CD4-positive, alpha-beta memory T cell (primary cell): Measurements from ENCODE around the gene ZFHX3. TPM values are rescaled to one million over a fixed set of nuclear protein-coding genes. Genes with fewer than 3 reads are reported as not detected.

ENCODE experiments used
- CTCF ChIA-PET: fragments of 350-600 bp; sonication (Branson Sonifier 250); formaldehyde crosslinking; loops from one replicate; lab custom pipeline; 2021; ENCODE audit warnings: inconsistent platforms; ENCODE audit not compliant: partially characterized antibody; lab: Charles Lee
- POLR2A ChIA-PET: fragments of 350-600 bp; sonication (Branson Sonifier 250); formaldehyde crosslinking; loops from one replicate; lab custom pipeline; 2021; ENCODE audit not compliant: partially characterized antibody; lab: Charles Lee
- DNase-seq, 5 donors: peaks; one replicate each; pipeline versions ENCODE4 v3.0.0 to v3.0.0-alpha.2; 2020 to 2022; ENCODE audit warnings: mixed read lengths in 1 of 5
- H3K27ac ChIP-seq: one replicate; pipeline ENCODE4 v1.7.0; 2013; ENCODE audit warnings: low read depth, low read length
- H3K27me3 ChIP-seq: 2 replicates; pipeline ENCODE4 v1.7.0; 2013; ENCODE audit warnings: mild to moderate bottlenecking, low read length, moderate library complexity; ENCODE audit not compliant: insufficient read depth
- H3K36me3 ChIP-seq: 2 replicates; pipeline ENCODE4 v1.7.0; 2013; ENCODE audit warnings: mild to moderate bottlenecking, low read length, moderate library complexity; ENCODE audit not compliant: insufficient read depth
- H3K4me1 ChIP-seq: 2 replicates; pipeline ENCODE4 v1.7.0; 2013; ENCODE audit warnings: mild to moderate bottlenecking, low read length, moderate library complexity; ENCODE audit not compliant: insufficient read depth
- H3K4me3 ChIP-seq, 2 donors: one replicate each; pipeline ENCODE4 v1.7.0; 2013; ENCODE audit warnings: low read length in 2 of 2, mild to moderate bottlenecking in 1 of 2
- H3K9me3 ChIP-seq, 2 donors: one replicate each; pipeline ENCODE4 v1.7.0; 2013; ENCODE audit warnings: low read length in 2 of 2, control low read depth in 1 of 2; ENCODE audit not compliant: control insufficient read depth in 1 of 2
- H3K27ac Mint-ChIP-seq, 7 donors: one replicate each; pipeline ENCODE4 v1.8.0; 2020 to 2021; ENCODE audit warnings: mixed read lengths in 7 of 7, mild to moderate bottlenecking in 6 of 7, inconsistent platforms in 3 of 7, moderate library complexity in 3 of 7
- H3K27me3 Mint-ChIP-seq, 2 donors: one replicate each; pipeline ENCODE4 v1.8.0; 2020 to 2021; ENCODE audit warnings: mixed read lengths in 2 of 2
- H3K36me3 Mint-ChIP-seq, 2 donors: one replicate each; pipeline ENCODE4 v1.8.0; 2020 to 2021; ENCODE audit warnings: mixed read lengths in 2 of 2, inconsistent platforms in 1 of 2, mild to moderate bottlenecking in 1 of 2
- H3K4me1 Mint-ChIP-seq, 4 donors: one replicate each; pipeline ENCODE4 v1.8.0; 2020 to 2021; ENCODE audit warnings: mixed read lengths in 4 of 4, mild to moderate bottlenecking in 1 of 4
- H3K4me3 Mint-ChIP-seq, 8 donors: one replicate each; pipeline ENCODE4 v1.8.0; 2020 to 2021; ENCODE audit warnings: mixed read lengths in 8 of 8, mild to moderate bottlenecking in 7 of 8, moderate library complexity in 6 of 8, inconsistent platforms in 3 of 8
- H3K9me3 Mint-ChIP-seq, 8 donors: one replicate each; pipeline ENCODE4 v1.8.0; 2020 to 2021; ENCODE audit warnings: mixed read lengths in 8 of 8, mild to moderate bottlenecking in 5 of 8, inconsistent platforms in 3 of 8, moderate library complexity in 1 of 8
- intact Hi-C: fragments of 100-400 bp; cut with micrococcal nuclease; formaldehyde crosslinking; loops from one replicate; pipeline ENCODE4 v1.15.1; 2023
- polyA plus RNA-seq, 2 donors: library from polyadenylated mRNA; unstranded; fragments of 300-500 nt; fragmentation: Illumina TruSeq; gene quantifications; one replicate each; pipeline ENCODE4 v1.2.3, GENCODE V29; 2021
- total RNA-seq, 2 experiments: library from RNA; stranded (reverse); gene quantifications; one replicate each; pipeline ENCODE4 v1.2.3, GENCODE V29; 2021

Gene ZFHX3
- total and polyA plus RNA-seq, 4 experiments from 2014 or later, result 0.01 to 0.99 (median 0.36) TPM

DNA sequence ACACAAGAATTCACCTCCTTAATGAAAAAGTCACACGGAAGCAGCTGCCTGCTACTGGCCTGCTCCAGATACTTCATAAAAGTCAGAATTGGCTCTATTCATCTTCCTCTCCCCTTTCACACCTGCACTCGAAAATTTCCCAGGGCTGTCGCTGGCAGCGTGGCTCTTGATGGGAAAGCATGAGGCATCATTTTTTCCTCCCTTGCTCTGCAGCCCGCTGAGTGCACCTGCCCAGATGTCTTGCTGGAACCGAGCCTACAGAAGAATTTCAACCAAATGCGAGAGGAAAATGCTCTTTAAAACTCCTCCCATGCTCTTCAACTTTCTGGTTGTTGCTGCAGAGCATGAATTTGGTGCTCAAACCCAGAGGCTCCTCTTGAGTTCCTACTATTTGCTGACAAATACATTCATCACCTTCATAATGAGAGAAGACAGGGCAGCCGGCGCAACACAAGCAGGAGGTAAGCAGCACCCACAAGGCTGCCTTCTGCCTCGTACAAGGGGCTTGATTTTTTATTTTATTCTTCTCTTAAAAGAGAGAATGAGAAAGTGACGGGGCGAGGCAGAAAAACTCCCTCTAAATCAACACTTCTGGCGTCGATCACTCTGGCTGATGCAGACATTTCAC lies 146.8 kb downstream of the ZFHX3 start:
- no peak overlapping the region for H3K4me3 ChIP-seq
- ChIA-PET CTCF (no interaction called here), POLR2A (no interaction called here)
- Mint-ChIP-seq H3K27ac (no peak overlapping the region), H3K27me3 (peaks cover 0 to 3% of the 10 kb centered on the region in 2 donors), H3K4me3 (no peak overlapping the region), H3K36me3 (no peaks in the 10 kb centered on the region), H3K9me3 (no peaks in the 10 kb centered on the region), H3K4me1 (no peaks in the 10 kb centered on the region)
- no peak for DNase-seq
- H3K4me1 ChIP-seq, result no peaks in the 10 kb centered on the region
- intact Hi-C loops, result no loop called here
- no peak overlapping the region for H3K27ac ChIP-seq
- no peaks in the 10 kb centered on the region for H3K27me3 ChIP-seq
- H3K9me3 ChIP-seq, result no peaks in the 10 kb centered on the region
- no peaks in the 10 kb centered on the region for H3K36me3 ChIP-seq

DNA sequence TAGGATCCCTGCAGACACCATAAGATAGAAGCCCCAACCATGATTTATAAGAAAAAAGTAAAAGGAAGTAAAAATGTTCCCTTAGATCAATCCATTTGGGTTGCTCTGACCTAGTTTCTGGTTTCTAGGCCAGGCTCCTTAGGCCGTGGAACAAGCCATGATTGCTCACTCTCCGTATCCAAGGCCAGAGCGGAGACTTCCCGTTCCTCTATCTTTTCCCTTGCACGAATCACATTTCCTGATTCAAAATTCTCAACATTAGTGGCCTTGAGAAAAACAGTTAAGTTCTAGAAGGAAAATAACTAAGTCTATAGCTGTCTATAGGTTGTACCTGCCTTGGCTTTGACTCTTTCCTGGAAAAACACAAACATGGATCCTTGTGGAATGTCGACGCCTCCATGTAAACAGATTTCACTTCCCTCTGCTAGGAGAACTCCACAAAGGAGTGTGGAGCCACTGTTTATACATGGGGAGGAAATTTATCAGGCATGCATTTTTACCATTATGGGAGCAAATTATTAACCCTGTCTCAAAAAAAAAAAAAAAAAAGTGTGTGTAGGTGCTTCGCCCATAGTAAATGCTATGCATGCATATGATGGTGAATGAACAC lies 149.6 kb downstream of the ZFHX3 start:
- ChIA-PET CTCF (no interaction called here), POLR2A (no interaction called here)
- peaks cover 0 to 1% (median 0%) of the 10 kb centered on the region in 8 donors for H3K9me3 Mint-ChIP-seq
- H3K4me3 Mint-ChIP-seq, result no peak overlapping the region
- Histone ChIP-seq H3K27ac (no peak overlapping the region), H3K4me1 (no peaks in the 10 kb centered on the region), H3K27me3 (no peaks in the 10 kb centered on the region), H3K36me3 (no peaks in the 10 kb centered on the region), H3K4me3 (no peak overlapping the region), H3K9me3 (no peaks in the 10 kb centered on the region)
- no peak for DNase-seq
- H3K27me3 Mint-ChIP-seq, result peaks cover 0 to 3% of the 10 kb centered on the region in 2 donors
- no peak overlapping the region for H3K27ac Mint-ChIP-seq
- no peaks in the 10 kb centered on the region for H3K36me3 Mint-ChIP-seq
- no peaks in the 10 kb centered on the region for H3K4me1 Mint-ChIP-seq
- intact Hi-C loops, result no loop called here

DNA sequence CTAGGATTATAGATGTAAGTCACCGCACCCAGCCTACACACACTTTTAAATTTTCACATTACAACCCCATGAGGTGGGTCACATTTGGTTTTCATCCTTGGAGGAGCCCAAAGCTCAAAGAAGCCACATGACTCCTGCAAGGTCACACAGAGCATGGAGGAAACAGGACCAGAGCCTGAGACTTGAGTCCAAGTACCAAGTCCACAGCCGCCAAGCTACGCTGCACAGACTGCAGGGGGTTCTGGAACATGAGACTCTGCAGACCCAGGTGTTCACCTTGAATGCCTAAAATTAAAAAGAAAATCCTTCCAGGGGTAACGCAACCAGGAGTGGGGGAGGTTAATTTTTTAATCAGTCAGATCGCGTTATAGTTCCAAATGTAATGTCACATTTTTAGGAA lies 150.2 kb downstream of the ZFHX3 start:
- Histone ChIP-seq H3K9me3 (no peaks in the 10 kb centered on the region), H3K27me3 (no peaks in the 10 kb centered on the region), H3K36me3 (no peaks in the 10 kb centered on the region), H3K4me3 (no peak overlapping the region), H3K4me1 (no peaks in the 10 kb centered on the region), H3K27ac (no peak overlapping the region)
- no peaks in the 10 kb centered on the region for H3K36me3 Mint-ChIP-seq
- H3K4me1 Mint-ChIP-seq, result no peaks in the 10 kb centered on the region
- intact Hi-C loops, result no loop called here
- no peak overlapping the region for H3K27ac Mint-ChIP-seq
- ChIA-PET CTCF (no interaction called here), POLR2A (no interaction called here)
- H3K27me3 Mint-ChIP-seq, result peaks cover 0 to 3% of the 10 kb centered on the region in 2 donors
- DNase-seq, result no peak
- peaks cover 0 to 1% (median 0%) of the 10 kb centered on the region in 8 donors for H3K9me3 Mint-ChIP-seq
- no peak overlapping the region for H3K4me3 Mint-ChIP-seq

DNA sequence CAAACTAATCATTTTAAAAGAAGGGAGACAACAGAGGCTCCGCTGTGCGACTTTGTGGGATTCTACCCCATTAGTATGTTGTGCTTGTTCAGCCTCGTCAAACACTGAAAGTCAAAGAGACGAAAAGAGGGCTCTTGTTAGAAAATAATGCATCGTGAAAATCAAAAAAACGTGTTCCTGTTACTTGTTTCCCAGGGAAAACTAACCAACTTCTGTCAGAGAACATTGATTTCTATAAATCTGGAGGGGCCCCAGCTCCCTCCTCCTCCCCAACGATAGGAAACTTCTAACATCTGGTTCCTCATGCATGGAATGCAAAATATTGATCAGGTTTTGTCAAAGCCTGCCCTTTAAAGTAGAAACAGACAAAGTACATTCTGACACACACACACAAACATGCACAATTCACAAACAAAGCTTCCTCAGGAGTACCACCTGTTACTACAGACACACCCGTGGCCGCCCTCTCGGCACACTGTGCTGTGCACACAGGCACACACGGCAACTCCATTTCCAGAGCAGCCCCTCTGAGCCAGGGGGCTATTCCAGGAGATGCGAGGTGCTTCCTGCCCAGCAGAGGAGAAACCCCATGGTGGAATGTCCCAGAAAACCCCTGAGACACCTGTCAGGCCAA lies 151.3 kb downstream of the ZFHX3 start:
- intact Hi-C loops, result no loop called here
- Histone ChIP-seq H3K27ac (no peak overlapping the region), H3K4me3 (no peak overlapping the region), H3K36me3 (no peaks in the 10 kb centered on the region), H3K9me3 (no peaks in the 10 kb centered on the region), H3K4me1 (no peaks in the 10 kb centered on the region), H3K27me3 (no peaks in the 10 kb centered on the region)
- CTCF ChIA-PET, result no interaction called here
- no peak for DNase-seq
- no peaks in the 10 kb centered on the region for H3K4me1 Mint-ChIP-seq
- no peak overlapping the region for H3K27ac Mint-ChIP-seq
- POLR2A ChIA-PET, result no interaction called here
- H3K4me3 Mint-ChIP-seq, result no peak overlapping the region
- peaks cover 0 to 1% (median 0%) of the 10 kb centered on the region in 8 donors for H3K9me3 Mint-ChIP-seq
- H3K36me3 Mint-ChIP-seq, result no peaks in the 10 kb centered on the region
- H3K27me3 Mint-ChIP-seq, result peaks cover 0 to 3% of the 10 kb centered on the region in 2 donors

DNA sequence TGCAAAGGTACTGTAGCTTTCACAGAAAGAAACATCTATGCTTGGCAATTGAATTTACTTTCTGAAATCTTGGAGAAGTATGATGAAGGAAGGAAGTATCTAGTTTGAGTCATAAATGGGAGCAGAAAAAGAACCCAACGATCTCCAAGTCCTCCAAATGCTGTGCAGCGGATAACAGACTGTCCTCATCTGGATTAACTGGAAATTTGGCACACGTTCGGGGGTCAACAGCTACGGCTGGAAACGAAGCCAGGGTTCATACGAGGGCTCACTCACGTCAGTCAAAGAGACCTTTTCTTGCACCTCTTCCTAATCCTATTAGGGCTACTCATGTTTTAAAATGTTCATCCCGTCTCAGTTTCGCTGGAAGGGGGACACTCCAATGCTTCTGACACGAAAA lies 152.0 kb downstream of the ZFHX3 start:
- ChIA-PET POLR2A (no interaction called here), CTCF (no interaction called here)
- no peaks in the 10 kb centered on the region for H3K36me3 ChIP-seq
- peaks cover 0 to 1% (median 0%) of the 10 kb centered on the region in 8 donors for H3K9me3 Mint-ChIP-seq
- no peak overlapping the region for H3K4me3 ChIP-seq
- no peaks in the 10 kb centered on the region for H3K36me3 Mint-ChIP-seq
- intact Hi-C loops, result no loop called here
- H3K27me3 ChIP-seq, result no peaks in the 10 kb centered on the region
- no peaks in the 10 kb centered on the region for H3K9me3 ChIP-seq
- H3K27ac Mint-ChIP-seq, result no peak overlapping the region
- no peaks in the 10 kb centered on the region for H3K4me1 ChIP-seq
- H3K27me3 Mint-ChIP-seq, result peaks cover 0 to 3% of the 10 kb centered on the region in 2 donors
- H3K4me3 Mint-ChIP-seq, result no peak overlapping the region
- H3K4me1 Mint-ChIP-seq, result no peaks in the 10 kb centered on the region
- DNase-seq, result no peak
- H3K27ac ChIP-seq, result no peak overlapping the region

DNA sequence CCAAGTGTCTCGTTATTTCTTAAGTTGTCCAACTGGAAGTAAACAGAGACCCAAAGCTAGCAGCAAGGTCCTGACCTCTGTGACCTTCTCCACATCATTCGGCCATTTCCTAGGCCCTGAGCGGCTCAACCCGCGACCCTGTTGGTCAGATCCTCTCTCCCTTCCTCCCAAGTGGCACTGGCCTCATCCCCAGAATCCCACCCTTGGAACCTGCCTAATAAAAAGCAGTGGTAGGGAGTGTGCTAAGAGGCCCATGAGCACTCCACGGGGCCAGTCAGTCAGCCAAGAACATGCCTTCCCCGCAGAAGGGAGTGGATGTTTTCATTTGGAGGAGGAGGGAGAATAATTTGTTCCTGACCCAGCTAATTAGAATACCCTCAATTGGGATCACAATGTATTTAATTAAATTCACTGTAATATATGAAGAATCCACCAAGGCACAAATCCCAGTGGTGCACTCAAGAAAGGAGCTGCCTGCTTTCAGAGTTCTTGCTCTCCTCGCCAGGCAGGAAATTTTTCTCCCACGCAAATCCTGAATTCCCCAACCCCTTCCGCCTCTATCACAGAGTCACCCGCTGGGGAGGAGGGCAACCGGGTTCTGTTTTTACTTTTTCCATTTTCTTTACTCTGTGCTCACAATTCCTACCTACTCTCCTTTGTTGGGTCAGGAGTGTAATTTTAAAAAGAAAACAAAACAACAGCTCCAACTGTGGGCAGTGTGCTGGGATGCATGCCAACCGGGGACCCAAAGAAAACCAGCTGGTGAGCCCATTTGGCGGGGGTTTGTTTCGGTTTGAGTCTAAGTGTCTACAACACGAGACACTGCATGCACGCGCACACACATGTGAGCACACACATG lies 153.4 kb downstream of the ZFHX3 start:
- H3K27ac ChIP-seq, result no peak overlapping the region
- no peaks in the 10 kb centered on the region for H3K4me1 ChIP-seq
- no peaks in the 10 kb centered on the region for H3K9me3 ChIP-seq
- H3K4me3 ChIP-seq, result no peak overlapping the region
- intact Hi-C loops, result no loop called here
- no peak overlapping the region for H3K27ac Mint-ChIP-seq
- POLR2A ChIA-PET, result no interaction called here
- peaks cover 0 to 1% (median 0%) of the 10 kb centered on the region in 8 donors for H3K9me3 Mint-ChIP-seq
- DNase-seq, result no peak
- H3K27me3 ChIP-seq, result no peaks in the 10 kb centered on the region
- peaks cover 0 to 3% of the 10 kb centered on the region in 2 donors for H3K27me3 Mint-ChIP-seq
- H3K36me3 Mint-ChIP-seq, result no peaks in the 10 kb centered on the region
- CTCF ChIA-PET, result interaction anchor here (1.4 kb wide), 1 partner anchor 10 kb away, joined by 4 read pairs; no protein-coding TSS in a partner anchor
- H3K4me3 Mint-ChIP-seq, result no peak overlapping the region
- H3K36me3 ChIP-seq, result no peaks in the 10 kb centered on the region
- no peaks in the 10 kb centered on the region for H3K4me1 Mint-ChIP-seq
